Natural killer cell (primary cell): ENCODE measurements around the gene COPS4. TPM values are rescaled to one million over a fixed set of nuclear protein-coding genes. Genes with fewer than 3 reads are reported as not detected.
A peak's percentile ranks its signal among the peaks of the same experiment; 100 is the strongest.
"Not testable (repeated sequence)": the region's sequence is repeated elsewhere in the genome, so short reads cannot be mapped to it uniquely, and the experiment has no call there.

Experiments
- ATAC-seq, 3 donors: fragments of 150-1000 bp in 2 of 3; fragments of 200-7000 bp in 1 of 3; cut with Tn5 transposase; 1 replicate in 1 of 3; 2 replicates in 2 of 3; pipeline ENCODE4 v1.10.0; 2021; ENCODE audit warnings: mild to moderate bottlenecking in 2 of 3, moderate library complexity in 2 of 3
- DNase-seq, 2 donors: peaks; one replicate each; pipeline versions ENCODE4 v3.0.0 to v3.0.0-alpha.2; 2013 to 2021; ENCODE audit warnings: mixed read lengths in 1 of 2
- H3K27ac ChIP-seq: one replicate; pipeline ENCODE4 v1.5.1; 2013; ENCODE audit warnings: mild to moderate bottlenecking, low read length
- H3K27me3 ChIP-seq: one replicate; pipeline ENCODE4 v1.6.1; 2013; ENCODE audit warnings: low read length; ENCODE audit not compliant: control insufficient read depth, insufficient read depth
- H3K36me3 ChIP-seq: one replicate; pipeline ENCODE4 v1.6.1; 2013; ENCODE audit warnings: low read length; ENCODE audit not compliant: control insufficient read depth, insufficient read depth
- H3K4me1 ChIP-seq: one replicate; pipeline ENCODE4 v1.6.1; 2013; ENCODE audit warnings: low read length; ENCODE audit not compliant: control insufficient read depth, insufficient read depth
- H3K4me3 ChIP-seq: one replicate; pipeline ENCODE4 v1.5.1; 2013; ENCODE audit warnings: low read length
- H3K9me3 ChIP-seq: one replicate; pipeline ENCODE4 v1.6.1; 2013; ENCODE audit warnings: low read length; ENCODE audit not compliant: control insufficient read depth, insufficient read depth
- H3K27ac Mint-ChIP-seq, 2 donors: one replicate each; pipeline ENCODE4 v1.8.0; 2022; ENCODE audit warnings: mild to moderate bottlenecking in 2 of 2, mixed read lengths in 2 of 2, moderate library complexity in 1 of 2
- H3K27me3 Mint-ChIP-seq, 2 donors: one replicate each; pipeline ENCODE4 v1.8.0; 2022; ENCODE audit warnings: low read depth in 2 of 2, mixed read lengths in 2 of 2
- H3K36me3 Mint-ChIP-seq: one replicate; pipeline ENCODE4 v1.8.0; 2022; ENCODE audit warnings: mixed read lengths
- H3K4me1 Mint-ChIP-seq, 2 donors: one replicate each; pipeline ENCODE4 v1.8.0; 2022; ENCODE audit warnings: mixed read lengths in 2 of 2
- H3K4me3 Mint-ChIP-seq: one replicate; pipeline ENCODE4 v1.8.0; 2022; ENCODE audit warnings: mild to moderate bottlenecking, moderate library complexity, mixed read lengths
- H3K9me3 Mint-ChIP-seq, 2 donors: one replicate each; pipeline ENCODE4 v1.8.0; 2022; ENCODE audit warnings: mixed read lengths in 2 of 2
- CTCF ChIP-seq: fragments of 200-600 bp; IDR thresholded peaks from one replicate; pipeline ENCODE4 v1.8.0; 2022; ENCODE audit warnings: antibody characterized with exemption
- WGBS: methylation state at CpG from one replicate; pipeline ENCODE4 v1.1.7; 2013; ENCODE audit warnings: missing lambda C conversion rate; ENCODE audit not compliant: insufficient coverage; 5-methylcytosine and 5-hydroxymethylcytosine counted together
- intact Hi-C: fragments of 100-400 bp; cut with micrococcal nuclease; formaldehyde crosslinking; loops from one replicate; pipeline ENCODE4 v1.14.2; 2022
- total RNA-seq, 4 donors: library from RNA; stranded (reverse); fragments of 120-200 nt in 1 of 4; gene quantifications; one replicate each; pipeline versions ENCODE4 v1.2.3 to v1.2.4, GENCODE V29; 2013 to 2022

COPS4 gene
- total RNA-seq, 3 donors from 2014 or later (not counting 1 experiment from before 2014, with no cell fraction given), result 35.8 to 39.8 (median 36.1) TPM

- no peaks in the 10 kb centered on the region for H3K9me3 ChIP-seq
- H3K4me1 ChIP-seq, result no peaks in the 10 kb centered on the region
- intact Hi-C loops, result no loop called here
- Mint-ChIP-seq H3K4me1 (peaks cover 0 to 4% of the 10 kb centered on the region in 2 donors), H3K27me3 (no peaks in the 10 kb centered on the region), H3K9me3 (no peaks in the 10 kb centered on the region), H3K27ac (no peak overlapping the region), H3K4me3 (no peak overlapping the region), H3K36me3 (peaks cover 30% of the 10 kb centered on the region)
- H3K4me3 ChIP-seq, result no peak overlapping the region
- H3K27me3 ChIP-seq, result no peaks in the 10 kb centered on the region
- peaks cover 66% of the 10 kb centered on the region for H3K36me3 ChIP-seq
- 96% methylated on average over 10 of the region's 10 CpGs for WGBS
- ATAC-seq, result no peak
- no peak overlapping the region for H3K27ac ChIP-seq
- DNase-seq, result no peak
- TF ChIP-seq CTCF, result no peak
Observed at GRCh38 chr4:83067058-83067639, 32.2 kb downstream of the COPS4 start.

GRCh38 chr4:83071116-83071515 lies 36.1 kb downstream of the COPS4 start:
- peaks cover 24% of the 10 kb centered on the region for H3K36me3 Mint-ChIP-seq
- no peak overlapping the region for H3K4me3 Mint-ChIP-seq
- H3K27ac ChIP-seq, result no peak overlapping the region
- TF ChIP-seq CTCF, result no peak
- peaks cover 10 to 17% of the 10 kb centered on the region in 2 donors for H3K4me1 Mint-ChIP-seq
- DNase-seq (no peak), ATAC-seq (no peak)
- WGBS, result 100% methylated on average over 1 of the region's 1 CpG
- H3K9me3 ChIP-seq, result no peaks in the 10 kb centered on the region
- H3K27ac Mint-ChIP-seq, result peak overlapping the region in 1 of 2 donors; percentile 14
- H3K4me3 ChIP-seq, result no peak overlapping the region
- no peaks in the 10 kb centered on the region for H3K9me3 Mint-ChIP-seq
- H3K36me3 ChIP-seq, result peaks cover 52% of the 10 kb centered on the region
- H3K4me1 ChIP-seq, result peaks cover 12% of the 10 kb centered on the region
- H3K27me3 Mint-ChIP-seq, result no peaks in the 10 kb centered on the region
- intact Hi-C loops, result no loop called here
- H3K27me3 ChIP-seq, result no peaks in the 10 kb centered on the region

GRCh38 chr4:83074086-83074704 lies 39.2 kb downstream of the COPS4 start:
- 41% methylated on average over 3 of the region's 10 CpGs for WGBS
- H3K4me1 ChIP-seq, result peaks cover 17% of the 10 kb centered on the region
- no peak overlapping the region for H3K27ac ChIP-seq
- intact Hi-C loops, result loop anchor here (1.0 kb wide), 3 partner anchors 36 to 208 kb away; no protein-coding TSS in a partner anchor
- H3K4me3 ChIP-seq, result no peak overlapping the region
- no peaks in the 10 kb centered on the region for H3K9me3 Mint-ChIP-seq
- ATAC-seq (peak; percentile 92 to 97 (median 94)), DNase-seq (peak in 1 of 2 donors; percentile 93)
- peaks cover 25% of the 10 kb centered on the region for H3K36me3 ChIP-seq
- H3K27me3 ChIP-seq, result no peaks in the 10 kb centered on the region
- peaks cover 21% of the 10 kb centered on the region for H3K36me3 Mint-ChIP-seq
- H3K27me3 Mint-ChIP-seq, result no peaks in the 10 kb centered on the region
- peak overlapping the region; percentile 67 to 85 for H3K27ac Mint-ChIP-seq
- peak; percentile 75 for TF ChIP-seq CTCF
- H3K4me3 Mint-ChIP-seq, result peak overlapping the region; percentile 86
- no peaks in the 10 kb centered on the region for H3K9me3 ChIP-seq
- peaks cover 30 to 37% of the 10 kb centered on the region in 2 donors for H3K4me1 Mint-ChIP-seq

- H3K4me3 ChIP-seq, H3K27ac ChIP-seq, DNase-seq, H3K27me3 ChIP-seq, H3K27me3 Mint-ChIP-seq, H3K9me3 Mint-ChIP-seq, ATAC-seq, H3K9me3 ChIP-seq: not testable (repeated sequence)
- Mint-ChIP-seq H3K4me1 (peaks cover 32 to 42% of the 10 kb centered on the region in 2 donors), H3K4me3 (peak overlapping the region; percentile 37), H3K27ac (peak overlapping the region in 1 of 2 donors; percentile 67), H3K36me3 (peaks cover 15% of the 10 kb centered on the region)
- WGBS, result 91% methylated on average over 7 of the region's 7 CpGs
- intact Hi-C loops, result loop anchor here (1.0 kb wide), 3 partner anchors 36 to 208 kb away; no protein-coding TSS in a partner anchor
- Histone ChIP-seq H3K36me3 (peaks cover 23% of the 10 kb centered on the region), H3K4me1 (peaks cover 17% of the 10 kb centered on the region)
Observed at GRCh38 chr4:83074783-83075182, 39.8 kb downstream of the COPS4 start.
